Stimulated activated CD4-positive, alpha-beta T cell treated with anti-CD3 and anti-CD28 coated beads, Interleukin-1b, Interleukin-23, amount 100 ng/mL, for 24 hours (primary cell): ENCODE data around the gene F5.
"Not testable (repeated sequence)": the region's sequence is repeated elsewhere in the genome, so short reads cannot be mapped to it uniquely, and the experiment has no call there.

ENCODE experiments used
- DNase-seq, 4 experiments: peaks; one replicate each; pipeline ENCODE4 v3.0.0-alpha.2; 2020; ENCODE audit warnings: low read depth in 4 of 4, low spot score in 1 of 4

The F5 gene

DNA sequence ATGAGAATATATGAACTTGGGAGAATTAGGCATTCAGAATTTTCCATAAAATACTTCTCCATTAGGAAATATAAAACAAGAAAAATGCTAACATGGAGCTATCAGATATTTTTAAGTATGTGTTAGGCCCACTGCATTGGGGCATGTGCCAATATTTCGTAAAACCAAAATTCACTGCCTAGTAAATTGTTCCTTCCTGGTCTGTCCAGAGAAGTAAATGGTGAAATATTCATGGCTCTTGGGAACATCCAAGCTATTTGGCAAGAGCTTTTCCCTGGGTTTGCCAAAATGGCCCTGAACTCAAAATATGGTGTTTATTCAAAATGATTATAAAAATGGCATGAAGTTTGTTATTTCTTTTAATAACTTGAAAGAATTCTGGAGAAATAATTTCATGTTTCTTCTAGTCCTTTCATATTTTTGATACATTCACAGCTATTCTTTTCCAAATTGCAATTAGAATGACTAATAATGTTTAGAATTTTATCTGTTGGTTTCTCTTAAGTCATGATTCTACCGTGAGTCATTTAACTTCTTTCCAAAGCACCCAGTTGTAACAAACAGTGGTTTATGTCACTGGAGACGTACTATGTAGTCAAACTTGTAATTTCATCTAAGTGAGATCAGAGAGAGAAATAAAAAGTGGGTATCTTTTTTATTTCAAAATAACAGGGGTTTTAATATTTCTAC is 74.8 kb downstream of the F5 start:
- DNase-seq, result no peak

DNA sequence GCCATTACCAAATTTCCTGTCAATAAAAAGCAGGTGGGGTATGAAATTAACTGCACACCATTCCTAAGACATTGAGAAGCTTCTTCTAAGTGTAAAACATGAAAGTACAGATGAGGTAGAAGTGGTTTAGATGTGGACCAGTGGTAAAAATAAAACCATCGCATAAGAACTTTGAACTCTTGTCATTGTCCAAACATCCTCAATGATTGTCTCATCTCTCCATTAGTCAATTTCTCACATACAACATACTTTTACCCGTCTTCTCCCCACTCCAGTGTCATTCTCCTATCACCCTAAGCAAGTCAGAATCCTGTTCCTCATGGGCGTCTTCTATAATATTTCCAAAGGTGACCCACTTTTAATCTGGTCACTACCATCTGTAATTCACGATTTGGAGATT is 76.2 kb downstream of the F5 start:
- DNase-seq, result no peak

DNA sequence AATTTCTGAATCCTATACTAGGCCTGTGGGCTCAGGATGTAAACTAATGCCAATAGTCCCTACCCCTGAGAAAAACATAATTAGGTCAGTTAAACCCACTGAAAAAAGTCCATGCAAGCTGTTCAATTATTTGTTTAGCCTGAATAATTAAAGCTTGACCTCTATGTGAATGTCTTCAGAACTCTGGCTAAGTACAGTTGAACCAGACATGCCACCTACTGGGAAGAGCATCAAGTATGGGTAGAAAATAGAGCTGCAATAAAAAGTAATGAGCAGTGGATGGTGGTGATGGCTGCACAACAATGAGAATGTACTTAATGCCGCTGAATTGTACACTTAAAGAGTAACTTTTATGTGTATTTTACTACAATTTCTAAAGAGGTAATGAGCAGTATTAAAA is 76.9 kb downstream of the F5 start:
- DNase-seq, result no peak

DNA sequence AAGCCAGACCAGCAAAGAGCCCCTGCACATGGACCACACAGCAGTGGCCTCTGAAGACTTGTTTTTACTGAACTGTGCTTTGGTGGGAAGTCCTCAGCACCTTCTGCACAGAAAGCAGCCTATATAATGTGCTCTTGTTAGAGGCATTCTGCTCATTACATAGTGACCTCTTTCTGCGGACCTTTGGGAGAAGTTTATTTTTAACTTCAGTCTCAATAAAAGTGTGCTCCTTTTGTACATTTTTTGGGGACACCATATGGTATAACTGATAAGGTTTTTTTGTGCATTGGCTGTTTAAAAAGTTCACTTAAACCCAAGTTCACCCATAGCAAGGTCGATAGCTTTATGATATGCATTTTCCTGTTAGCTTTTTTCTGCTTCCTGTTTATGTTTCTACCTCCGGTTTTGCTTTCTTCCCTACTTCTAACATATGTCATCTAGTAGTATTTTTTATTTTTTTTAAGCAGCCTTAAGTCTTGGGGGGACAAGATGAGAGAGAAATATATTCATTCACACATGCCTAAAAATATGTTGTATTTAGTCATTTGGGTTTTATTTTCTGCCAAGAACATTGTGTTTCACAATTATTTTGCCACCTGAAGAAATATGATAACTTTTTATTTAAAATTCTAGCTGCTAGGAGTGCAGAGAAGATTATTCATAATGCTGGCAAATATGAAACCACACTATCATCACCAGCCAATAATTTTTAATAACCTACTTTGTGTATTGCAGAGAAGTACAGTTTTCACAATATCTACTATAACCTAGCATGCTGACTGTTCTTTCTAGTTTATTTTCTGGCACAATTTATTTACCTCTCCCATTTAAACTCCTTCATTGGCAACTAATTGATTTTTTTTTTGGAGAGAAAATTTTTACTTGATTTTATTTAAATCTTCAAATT is 77.6 kb downstream of the F5 start:
- DNase-seq, result no peak

DNA sequence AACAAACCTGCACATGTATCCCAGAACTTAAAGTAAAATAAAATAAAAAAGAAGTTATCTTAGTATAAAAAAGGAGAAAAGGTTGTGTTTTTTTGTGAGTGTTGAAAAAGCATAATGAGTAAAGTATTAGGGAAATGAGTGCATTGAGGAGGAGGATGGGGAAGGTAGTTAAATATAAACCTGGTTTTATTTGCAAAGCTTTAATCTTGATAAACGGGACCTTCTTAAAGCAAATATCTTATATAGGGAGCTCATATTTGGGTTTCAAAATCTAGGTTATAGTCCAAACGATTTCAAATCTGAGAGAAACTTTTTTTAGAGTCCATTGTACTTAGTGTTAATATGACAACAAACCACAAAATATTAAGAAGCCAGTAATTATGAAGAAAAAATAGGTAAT is 78.9 kb downstream of the F5 start:
- DNase-seq, result no peak

DNA sequence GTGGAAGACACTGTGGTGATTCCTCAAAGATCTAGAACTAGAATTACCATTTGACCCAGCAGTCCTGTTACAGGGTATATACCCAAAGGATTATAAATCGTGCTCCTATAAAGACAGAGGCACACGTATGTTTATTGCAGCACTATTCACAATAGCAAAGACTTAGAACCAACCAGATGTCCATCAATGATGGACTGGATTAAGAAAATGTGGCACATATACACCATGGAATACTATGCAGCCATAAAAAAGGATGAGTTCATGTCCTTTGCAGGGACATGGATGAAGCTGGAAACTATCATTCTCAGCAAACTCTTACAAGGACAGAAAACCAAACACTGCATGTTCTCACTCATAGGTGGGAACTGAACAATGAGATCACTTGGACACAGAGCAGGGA is 82.7 kb downstream of the F5 start:
- DNase-seq, result not testable (repeated sequence)

DNA sequence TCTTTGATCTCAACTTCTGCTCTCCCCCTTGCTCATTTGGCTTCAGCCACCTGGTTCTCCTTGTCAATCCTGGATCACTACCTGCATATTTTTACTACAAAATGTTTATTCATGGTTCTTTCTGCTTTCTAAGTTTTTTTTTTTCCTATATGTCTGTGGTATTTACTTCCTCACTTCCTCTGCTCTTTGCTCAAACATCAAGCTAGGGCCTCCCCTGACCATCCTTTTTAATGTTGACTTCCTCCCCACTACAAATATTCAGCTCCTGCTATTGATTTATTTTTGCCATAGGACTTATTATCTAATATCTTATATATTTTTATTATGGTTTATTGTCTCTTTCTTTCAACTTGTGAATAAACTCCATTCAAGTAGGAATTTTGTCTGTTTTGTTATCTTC is 86.5 kb downstream of the F5 start:
- no peak for DNase-seq

DNA sequence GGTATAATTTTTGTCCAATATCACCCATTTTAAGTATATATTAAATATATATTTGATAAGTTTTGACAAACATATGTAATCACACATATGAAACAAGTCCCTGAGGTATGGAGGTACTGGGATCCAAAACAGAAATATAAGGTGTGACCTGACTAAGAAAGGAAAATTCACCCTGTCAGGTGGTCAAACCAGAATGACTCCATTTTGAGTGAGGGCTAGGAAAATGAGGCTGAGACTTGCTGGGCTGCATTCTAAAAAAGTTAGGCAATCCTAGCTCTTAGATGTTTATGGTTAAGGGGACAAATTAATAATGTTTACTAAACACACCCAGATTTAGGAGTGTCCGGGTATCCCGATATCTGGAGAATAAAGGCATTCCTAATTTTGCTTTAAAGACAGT is 89.0 kb downstream of the F5 start:
- DNase-seq, result no peak

DNA sequence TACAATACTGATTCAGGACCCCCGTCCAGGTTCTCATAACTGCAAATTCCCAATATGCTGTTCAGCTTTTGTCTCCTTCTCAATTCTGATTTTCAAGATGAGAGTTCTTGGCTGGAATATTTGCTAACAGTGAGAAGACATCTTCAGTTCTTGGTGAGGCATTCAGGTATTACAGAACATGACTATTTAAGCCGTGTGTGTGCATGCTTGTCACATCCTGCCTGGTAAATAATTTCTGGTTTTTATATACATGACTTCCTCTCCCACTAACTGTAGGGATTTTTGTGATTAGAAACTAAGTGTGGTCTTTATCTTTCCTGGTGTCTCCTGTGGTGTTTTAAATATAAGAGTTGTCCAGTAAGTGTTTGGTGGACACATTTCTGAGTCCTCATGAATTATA is 90.4 kb downstream of the F5 start:
- no peak for DNase-seq

DNA sequence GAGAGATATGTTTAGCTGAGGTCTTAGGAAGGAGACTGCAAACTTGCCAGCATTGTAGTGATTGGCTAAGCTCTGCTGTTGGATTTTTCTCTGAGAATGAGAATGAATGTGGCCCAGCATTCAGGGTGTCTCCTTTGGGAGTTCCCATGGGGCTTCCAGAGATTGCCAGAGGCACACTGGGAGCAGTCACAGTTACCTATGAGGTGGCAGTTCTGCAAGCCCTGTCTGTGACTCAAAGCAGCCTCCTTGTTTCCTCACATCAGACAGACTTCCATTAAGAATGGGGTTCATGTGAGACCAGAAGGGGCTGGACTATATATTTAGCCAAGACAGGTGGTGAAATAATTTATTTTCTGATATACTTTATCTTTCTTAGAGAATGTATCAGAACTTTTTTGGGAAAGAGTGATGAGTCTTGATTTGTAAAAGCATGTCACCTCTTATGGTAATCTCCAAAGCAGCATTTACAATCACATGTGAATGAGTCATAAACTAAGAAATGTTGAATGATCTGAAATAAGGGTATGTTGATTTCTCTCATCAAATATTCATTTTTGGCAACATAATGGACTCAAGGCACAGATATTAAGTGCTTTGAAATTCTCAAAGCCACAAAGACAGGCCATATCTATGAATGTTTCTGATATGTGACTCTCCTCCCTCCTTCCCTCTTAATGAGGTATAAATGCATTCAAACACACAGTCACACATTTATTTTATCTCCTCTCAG is 91.1 kb downstream of the F5 start:
- DNase-seq, result no peak

DNA sequence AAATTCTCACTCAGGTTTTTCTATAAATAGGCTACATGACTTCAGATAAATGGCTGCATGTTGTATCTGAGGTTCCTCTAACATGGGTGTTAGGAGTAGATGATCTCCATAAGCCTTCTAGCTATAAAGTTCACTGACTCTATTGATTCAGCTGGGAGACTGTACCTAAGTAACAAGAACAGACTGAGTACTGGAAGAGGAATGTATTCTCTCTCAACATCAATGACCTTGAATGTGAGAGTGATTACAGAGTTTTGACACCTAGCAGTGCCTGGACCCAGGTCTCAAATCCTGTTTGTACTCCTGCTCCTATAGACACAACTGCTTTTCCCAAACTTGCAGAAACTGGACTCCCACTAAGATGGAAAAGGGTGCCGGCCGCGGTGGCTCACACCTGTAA is 91.9 kb downstream of the F5 start:
- DNase-seq, result no peak

DNA sequence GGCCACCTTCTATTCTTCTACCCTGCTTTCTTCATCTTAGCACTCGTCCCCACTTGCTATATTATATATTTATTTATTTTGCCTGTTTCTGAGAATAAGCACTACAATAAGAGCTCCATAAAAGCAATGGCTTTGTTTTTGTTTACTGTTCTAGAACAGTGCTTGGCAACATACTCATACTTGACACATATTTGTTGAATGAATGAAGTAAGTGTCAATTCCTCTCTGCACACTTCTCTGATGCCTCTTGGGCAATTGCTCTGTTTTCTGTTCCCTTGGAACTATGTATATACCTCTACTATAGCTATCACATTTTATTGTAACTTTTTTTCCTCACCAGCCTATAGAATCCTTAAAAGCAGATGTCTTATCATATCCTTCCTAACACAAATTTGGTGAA is 93.0 kb downstream of the F5 start:
- DNase-seq, result no peak

DNA sequence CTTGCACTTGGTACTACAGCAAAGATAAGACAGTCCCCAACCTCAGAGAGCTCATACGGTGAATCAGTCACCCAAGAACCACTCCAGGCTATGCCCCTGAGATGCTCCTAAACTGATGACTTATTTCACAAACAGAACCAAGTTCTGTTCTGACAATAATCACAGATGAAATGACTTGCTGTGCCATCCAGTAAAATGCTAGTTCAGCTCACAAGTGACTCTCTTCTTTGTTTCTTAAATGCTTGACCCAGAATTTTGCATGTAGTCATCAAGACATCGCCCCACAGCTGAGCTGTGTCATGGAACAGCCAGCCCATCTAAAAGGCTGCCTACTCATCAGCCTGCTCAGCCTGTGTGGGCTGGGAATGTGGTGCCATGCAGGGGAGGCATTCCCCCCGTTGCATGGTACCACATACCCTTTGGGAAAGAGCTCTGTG is 94.4 kb downstream of the F5 start:
- DNase-seq, result peak in 3 of 4 experiments; percentile 2 to 12 (median 7)

DNA sequence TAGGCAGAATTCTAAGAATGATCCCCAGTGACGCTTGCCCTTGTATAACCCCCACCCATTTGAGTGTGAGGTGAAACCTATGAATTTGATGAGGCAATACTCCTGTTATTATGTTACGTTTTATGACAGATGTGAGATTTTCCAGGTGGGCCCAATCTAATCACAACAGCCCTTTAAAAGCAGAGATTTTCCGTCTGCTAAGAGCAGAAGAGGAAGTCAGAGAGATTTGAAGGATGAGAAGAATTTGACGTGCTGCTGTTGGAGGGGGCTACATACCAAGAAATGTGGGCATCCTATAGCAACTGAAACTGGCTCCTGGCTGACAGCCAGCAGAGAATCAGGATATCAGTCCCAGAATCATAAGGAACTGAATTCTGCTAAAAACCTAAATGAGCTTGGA is 98.1 kb downstream of the F5 start:
- no peak for DNase-seq

DNA sequence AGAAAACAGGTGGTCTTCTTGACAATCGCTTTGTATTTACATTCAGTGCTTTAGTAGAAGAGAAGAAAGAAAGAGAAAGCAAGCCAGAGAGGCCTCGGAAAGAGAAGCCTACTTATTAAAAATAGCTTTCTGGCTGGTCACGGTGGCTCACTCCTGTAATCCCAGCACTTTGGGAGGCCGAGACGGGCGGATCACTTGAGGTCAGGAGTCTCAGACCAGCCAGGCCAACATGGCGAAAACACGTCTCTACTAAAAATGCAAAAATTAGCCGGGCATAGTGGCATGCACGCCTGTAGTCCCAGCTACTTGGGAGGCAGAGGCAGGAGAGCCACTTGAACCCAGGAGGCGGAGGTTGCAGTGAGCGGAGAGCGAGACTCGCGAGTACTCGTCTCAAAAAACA is 98.7 kb downstream of the F5 start:
- DNase-seq, result no peak

DNA sequence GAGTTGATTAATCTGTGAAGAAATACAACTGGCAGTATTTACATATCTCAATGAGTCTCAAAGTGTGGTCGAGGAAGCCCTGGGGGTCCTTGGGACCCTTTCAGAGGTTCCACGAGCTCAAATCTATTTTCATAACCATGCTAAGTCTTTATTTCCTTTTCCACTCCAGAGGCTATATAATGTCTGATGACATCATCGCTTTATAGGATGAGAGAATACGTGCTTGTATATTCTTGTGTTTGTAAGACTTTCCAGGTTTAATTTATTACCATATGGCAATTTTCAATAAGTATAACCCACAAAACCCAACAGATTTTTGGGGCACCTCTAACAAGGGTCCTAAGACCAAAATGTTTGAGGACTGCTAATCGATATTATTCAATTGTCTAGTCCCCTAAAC is 99.1 kb downstream of the F5 start:
- DNase-seq, result no peak

DNA sequence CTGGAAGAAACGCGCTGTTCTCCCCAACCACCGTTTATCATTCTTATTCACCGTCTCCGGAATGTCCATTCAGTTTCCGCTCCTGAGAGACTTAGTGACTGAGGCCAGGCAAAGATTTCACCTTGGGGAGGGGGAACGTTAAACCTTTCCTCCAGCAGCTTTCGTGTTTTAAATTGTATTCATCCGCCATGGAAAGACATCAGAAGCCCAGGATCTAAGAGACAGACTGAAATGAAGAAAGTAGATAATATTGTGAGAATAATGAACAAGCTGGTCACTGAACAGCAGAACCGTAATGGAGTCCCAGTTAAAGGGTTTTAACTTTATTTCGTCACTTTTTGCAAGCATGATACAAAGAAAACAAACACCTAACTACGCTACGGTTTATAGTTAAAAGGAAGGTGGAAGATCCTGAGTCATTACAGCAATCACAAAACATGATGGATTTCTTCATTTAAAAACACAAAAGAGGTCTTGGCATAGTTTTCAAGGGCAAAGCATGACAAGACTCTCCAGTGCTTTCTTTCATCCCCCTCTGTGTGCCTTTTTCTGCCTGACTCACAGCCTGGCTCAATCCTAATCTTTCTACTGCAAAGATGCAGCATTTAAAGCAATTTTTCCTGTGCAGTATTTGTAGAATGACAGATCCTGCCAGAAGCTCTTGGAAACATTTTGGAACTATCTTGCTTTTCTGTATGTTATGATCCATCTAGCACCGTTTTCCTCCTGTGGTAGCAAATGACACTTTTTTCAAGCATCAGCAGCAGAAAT is 99.8 kb downstream of the F5 start:
- no peak for DNase-seq

DNA sequence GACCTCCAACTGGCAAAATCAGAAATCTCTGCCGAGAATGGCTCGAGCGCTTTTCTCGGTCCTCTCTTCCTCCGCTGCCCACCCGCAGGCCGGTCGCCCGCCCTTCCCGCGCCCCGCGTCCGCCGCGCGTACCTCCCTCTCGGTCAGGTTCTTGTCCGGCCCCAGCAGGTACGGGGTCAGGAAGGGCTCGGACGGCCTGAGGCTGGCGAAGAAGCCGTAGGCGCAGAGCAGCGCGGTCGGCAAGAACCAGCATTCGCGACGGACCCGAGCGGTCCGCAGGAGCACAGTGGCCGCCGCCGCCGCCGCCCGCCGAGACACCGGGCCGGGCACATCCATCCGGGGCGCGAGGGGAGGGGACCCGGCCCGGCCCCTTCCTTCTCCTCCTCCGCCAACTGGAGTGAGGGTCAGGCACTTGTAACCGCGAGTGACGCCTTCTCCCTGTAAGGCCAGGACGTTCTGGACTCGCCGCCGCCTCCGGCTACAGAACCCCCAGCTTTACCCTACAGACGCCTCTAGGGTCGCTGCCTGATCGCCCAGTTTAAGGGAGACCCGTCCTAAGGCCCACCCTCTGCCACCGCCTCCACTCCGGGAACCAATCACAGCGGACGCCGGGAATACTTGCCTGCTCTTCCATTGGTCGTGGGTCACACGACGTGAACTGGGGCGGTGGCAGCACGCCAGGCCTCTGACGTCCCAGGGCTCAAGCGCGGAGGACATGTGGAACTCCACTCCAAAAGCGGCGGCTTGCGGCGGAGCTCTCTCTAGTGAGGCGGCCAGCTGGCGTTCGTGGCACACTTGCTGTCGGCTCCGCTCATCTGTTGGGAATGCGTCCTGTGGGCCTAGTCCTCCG is 100.6 kb downstream of the F5 start, which contains the start of gene SLC19A2:
TSS of gene SLC19A2 (minus strand) at position 514 of the 850 bp plus-strand sequence. CDS start at position 336, 178 bp downstream.
- DNase-seq, result peak; percentile 67 to 93 (median 82)

DNA sequence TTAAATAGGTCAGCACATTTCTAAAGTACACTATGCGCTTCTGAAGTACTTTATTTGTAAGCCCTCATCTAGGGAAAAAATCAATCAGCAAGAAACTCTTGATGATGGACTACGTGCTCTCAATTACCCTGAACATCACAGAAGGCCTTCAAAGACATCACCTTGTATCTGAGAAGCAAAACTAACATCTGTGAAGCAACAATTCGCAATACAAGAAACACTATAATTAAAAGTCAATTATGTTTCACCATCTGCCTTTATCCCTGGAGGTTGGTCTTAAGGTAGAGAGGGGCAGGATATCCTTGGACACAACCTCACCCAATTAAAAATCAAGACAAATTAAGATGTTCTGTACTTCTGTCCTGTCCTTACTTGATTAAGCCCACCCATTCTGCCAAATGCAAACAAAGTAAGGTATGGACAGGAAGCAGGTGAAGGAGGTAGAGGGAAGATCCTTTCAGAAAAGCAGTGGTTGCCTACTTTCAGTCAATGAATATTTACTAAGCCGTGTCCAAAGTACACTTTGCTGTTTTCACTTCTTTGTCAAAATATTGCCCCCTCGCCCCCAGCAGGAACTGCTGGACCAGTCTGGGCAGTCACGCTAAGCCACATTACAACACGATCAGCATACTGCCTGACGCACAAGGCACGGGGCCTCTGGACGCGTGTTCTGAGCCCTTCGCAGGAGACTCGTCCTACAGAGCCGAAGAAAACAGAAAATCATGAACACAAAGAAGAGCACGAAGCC is 101.4 kb downstream of the F5 start:
- DNase-seq, result peak in 2 of 4 experiments; percentile 9 to 13
